Lung (tissue), 12 donors: Measurements from ENCODE around the gene LPIN1. TPM values are rescaled to one million over a fixed set of nuclear protein-coding genes. Genes with fewer than 3 reads are reported as not detected.

ENCODE experiments used
- ATAC-seq: fragments of 200-7000 bp; cut with Tn5 transposase; one replicate; pipeline ENCODE4 v1.9.1; 2020; ENCODE audit warnings: moderate number of reproducible peaks; ENCODE audit not compliant: insufficient read depth, low FRiP score
- DNase-seq, 3 donors: peaks; one replicate each; pipeline ENCODE4 v3.0.0-alpha.2; 2013 to 2017
- H3K27ac ChIP-seq, 2 donors: one replicate each; pipeline ENCODE4 v1.5.1; 2013; ENCODE audit warnings: mild to moderate bottlenecking in 2 of 2, moderate library complexity in 2 of 2, control low read depth in 1 of 2, inconsistent platforms in 1 of 2, low read depth in 1 of 2, low read length in 1 of 2
- H3K27me3 ChIP-seq, 3 donors: one replicate each; pipeline ENCODE4 v1.5.1; 2013; ENCODE audit warnings: low read length in 2 of 3; ENCODE audit not compliant: control insufficient read depth in 3 of 3, insufficient read depth in 3 of 3
- H3K36me3 ChIP-seq, 4 donors: one replicate each; pipeline ENCODE4 v1.5.1; 2013; ENCODE audit warnings: low read length in 4 of 4, mild to moderate bottlenecking in 1 of 4, moderate library complexity in 1 of 4; ENCODE audit not compliant: control insufficient read depth in 4 of 4, insufficient read depth in 4 of 4
- H3K4me1 ChIP-seq, 5 donors: one replicate each; pipeline ENCODE4 v1.5.1; 2013; ENCODE audit warnings: low read length in 5 of 5, mild to moderate bottlenecking in 2 of 5, moderate library complexity in 1 of 5; ENCODE audit not compliant: control insufficient read depth in 5 of 5, insufficient read depth in 5 of 5
- H3K4me3 ChIP-seq: one replicate; pipeline ENCODE4 v1.5.1; 2013; ENCODE audit warnings: mild to moderate bottlenecking, control low read depth, moderate library complexity
- H3K9ac ChIP-seq, 2 donors: one replicate each; pipeline ENCODE4 v1.5.1; 2013; ENCODE audit warnings: low read length in 2 of 2, control low read depth in 1 of 2; ENCODE audit not compliant: insufficient read depth in 1 of 2
- H3K9me3 ChIP-seq, 4 donors: one replicate each; pipeline ENCODE4 v1.5.1; 2013; ENCODE audit warnings: low read length in 3 of 4, mild to moderate bottlenecking in 1 of 4, moderate library complexity in 1 of 4; ENCODE audit not compliant: control insufficient read depth in 4 of 4, insufficient read depth in 3 of 4
- CTCF ChIP-seq: IDR thresholded peaks from 2 replicates; pipeline ENCODE4 v1.5.1; 2012; ENCODE audit warnings: mild to moderate bottlenecking; ENCODE audit errors: control extremely low read depth, extremely low read depth
- WGBS, 2 donors: extraction: QIAGEN DNeasy Blood & Tissue Kit; methylation state at CpG; one replicate each; pipeline ENCODE4 v1.1.7; 2013; 5-methylcytosine and 5-hydroxymethylcytosine counted together
- polyA plus RNA-seq, 2 donors: library from polyadenylated mRNA; stranded (reverse); fragments of 200-250 nt; gene quantifications; one replicate each; pipeline ENCODE4 v1.2.1, GENCODE V29; 2013
- total RNA-seq, 2 donors: library from RNA; depleted of rRNA in 1 of 2; stranded (reverse); fragments of >200 nt in 1 of 2; gene quantifications; one replicate each; pipeline ENCODE4 v1.2.1, GENCODE V29; 2014 to 2021
- donor health status: control.
- donor health status: control.
- donor health status: Bipolar disorder and iron deficiency.
- donor health status: healthy.
- donor health status: DM: yes; HTN: yes; CAD: no.

The LPIN1 gene
- total and polyA plus RNA-seq, 4 donors, result 14.7 to 43.4 (median 26.0) TPM

GRCh38 chr2:11869391-11869991 lies 123.1 kb downstream of the LPIN1 start:
- no peak for DNase-seq
- Histone ChIP-seq H3K27me3 (no peaks in the 10 kb centered on the region), H3K36me3 (no peaks in the 10 kb centered on the region), H3K9me3 (peaks cover 0 to 3% (median 0%) of the 10 kb centered on the region in 4 donors), H3K9ac (no peak overlapping the region), H3K27ac (no peak overlapping the region), H3K4me1 (peaks cover 0 to 16% (median 4%) of the 10 kb centered on the region in 5 donors), H3K4me3 (no peak overlapping the region)
- 91 to 95% methylated on average over 8 of the region's 8 CpGs for WGBS, 2 donors
- no peak for TF ChIP-seq CTCF
- ATAC-seq, result no peak

GRCh38 chr2:11870064-11870463 lies 123.6 kb downstream of the LPIN1 start:
- whole genome bisulfite sequencing, 2 donors, result 48 to 59% methylated on average over 2 of the region's 2 CpGs
- H3K4me3 ChIP-seq, result no peak overlapping the region

GRCh38 chr2:11870584-11870983 lies 124.2 kb downstream of the LPIN1 start:
- Histone ChIP-seq H3K4me1 (peaks cover 0 to 19% (median 4%) of the 10 kb centered on the region in 5 donors), H3K27me3 (no peaks in the 10 kb centered on the region), H3K36me3 (no peaks in the 10 kb centered on the region), H3K4me3 (no peak overlapping the region), H3K9me3 (peaks cover 0 to 3% (median 0%) of the 10 kb centered on the region in 4 donors), H3K27ac (no peak overlapping the region), H3K9ac (no peak overlapping the region)
- WGBS, 2 donors, result 49 to 75% methylated on average over 5 of the region's 5 CpGs
- ATAC-seq, result no peak
- no peak for TF ChIP-seq CTCF
- no peak for DNase-seq

More at GRCh38 chr2:11870064-11870463, 123.6 kb downstream of the LPIN1 start:
- Histone ChIP-seq H3K9me3 (peaks cover 0 to 3% (median 0%) of the 10 kb centered on the region in 4 donors), H3K9ac (no peak overlapping the region), H3K27ac (no peak overlapping the region), H3K36me3 (no peaks in the 10 kb centered on the region), H3K4me1 (peaks cover 0 to 16% (median 4%) of the 10 kb centered on the region in 5 donors), H3K27me3 (no peaks in the 10 kb centered on the region)
- DNase-seq, result peak in 2 of 3 donors; percentile 14 to 26
- no peak for ATAC-seq
- no peak for TF ChIP-seq CTCF
